Measurements from ENCODE around the gene WDR77. TPM values are rescaled to one million over a fixed set of nuclear protein-coding genes. Genes with fewer than 3 reads are reported as not detected.

The WDR77 gene
- total RNA-seq, 1 experiment from 2014 or later = 64.5 TPM

DNA sequence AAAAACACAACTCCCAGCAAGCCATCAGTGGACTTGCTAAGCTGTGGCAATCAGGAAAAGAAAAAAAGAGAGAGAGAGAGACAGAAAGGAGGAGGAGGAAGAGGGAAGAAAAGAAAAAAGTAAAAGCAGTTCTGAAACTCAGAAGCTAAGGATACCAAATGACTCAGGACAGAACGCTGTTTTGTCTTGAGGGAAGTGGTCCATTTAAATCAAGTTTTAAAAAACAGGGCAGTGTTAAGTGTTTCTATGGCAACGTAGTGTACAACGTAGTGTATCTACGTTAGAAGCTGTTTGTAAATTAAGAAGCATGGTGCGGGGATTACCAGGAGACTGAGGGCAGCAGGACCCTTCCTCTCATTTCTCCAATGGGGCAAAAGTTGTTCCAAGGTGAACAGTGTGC is 48.5 kb upstream of the WDR77 start:
- H3K4me3 Mint-ChIP-seq = no peak overlapping the region
- no peaks in the 10 kb centered on the region for H3K36me3 Mint-ChIP-seq
- ChIA-PET CTCF (interaction anchor here (2.7 to 7.6 kb wide), 2 partner anchors 10 to 16 kb away, joined by 12 to 45 read pairs; no protein-coding TSS in a partner anchor), POLR2A (no interaction called here)
- H3K4me1 Mint-ChIP-seq = peaks cover 6% of the 10 kb centered on the region
- DNase-seq (ENCODE audit: low spot score) = no peak
- TF ChIP-seq ATF3 (CRISPR knock-in tag; conservative IDR thresholded peaks at IDR 0.05) = no peak
- H3K27ac Mint-ChIP-seq = no peak overlapping the region
- peaks cover 3% of the 10 kb centered on the region; the same call in 1 of the 2 replicates for H3K27me3 Mint-ChIP-seq (ENCODE audit: low read depth)
- ATAC-seq = no peak
- peaks cover 21% of the 10 kb centered on the region for H3K9me3 Mint-ChIP-seq

DNA sequence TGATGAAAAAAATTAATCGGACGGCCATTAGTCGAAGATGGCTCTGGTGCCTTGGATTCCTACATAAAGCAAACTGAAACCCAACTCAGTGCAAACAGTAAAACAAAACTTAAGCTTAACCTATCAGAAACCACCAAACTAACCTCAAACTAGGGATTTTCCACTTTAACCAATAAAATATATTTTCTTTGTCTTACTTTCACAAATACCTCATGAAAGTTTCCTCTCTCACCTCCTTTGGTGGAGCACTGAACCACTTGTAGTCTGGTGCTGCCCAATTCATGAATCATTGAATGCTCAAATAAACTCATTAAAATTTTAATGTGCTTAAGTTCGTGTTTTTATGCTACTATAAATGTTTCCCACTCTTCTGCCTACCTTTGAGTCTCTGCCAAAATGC is 47.3 kb upstream of the WDR77 start:
- DNase-seq (ENCODE audit: low spot score) = no peak
- peaks cover 3% of the 10 kb centered on the region; the same call in 1 of the 2 replicates for H3K27me3 Mint-ChIP-seq (ENCODE audit: low read depth)
- no peak overlapping the region for H3K4me3 Mint-ChIP-seq
- TF ChIP-seq, protein P1, sequence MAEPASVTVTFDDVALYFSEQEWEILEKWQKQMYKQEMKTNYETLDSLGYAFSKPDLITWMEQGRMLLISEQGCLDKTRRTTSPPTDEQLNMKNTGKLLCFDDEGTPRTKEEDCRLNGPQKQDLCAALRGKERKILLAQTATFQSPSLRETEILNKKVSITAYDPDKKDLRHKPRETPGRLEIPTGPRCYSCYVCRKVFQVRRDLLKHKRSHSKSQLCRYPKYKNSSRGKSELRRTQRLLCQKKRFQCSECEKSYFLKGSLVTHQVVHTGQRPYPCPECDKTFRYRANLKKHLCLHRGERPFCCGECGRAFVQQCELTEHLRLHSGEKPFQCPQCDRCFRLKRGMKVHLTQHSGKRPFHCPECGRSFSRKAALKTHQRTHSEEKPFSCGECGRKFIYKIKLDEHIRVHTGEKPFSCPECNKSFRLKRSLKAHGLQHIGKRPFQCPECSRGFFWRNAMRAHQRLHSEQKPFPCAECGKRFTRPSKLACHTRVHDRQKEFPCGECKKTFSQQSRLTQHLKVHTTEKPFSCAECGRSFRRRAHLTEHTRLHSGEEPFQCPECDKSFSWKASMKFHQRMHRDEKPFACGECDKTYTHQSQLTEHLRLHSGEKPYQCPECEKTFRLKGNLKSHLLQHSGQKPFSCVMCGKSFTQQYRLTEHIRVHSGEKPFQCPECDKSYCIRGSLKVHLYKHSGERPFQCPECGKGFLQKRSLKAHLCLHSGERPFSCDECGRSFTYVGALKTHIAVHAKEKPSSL (CRISPR knock-in tag; conservative IDR thresholded peaks at IDR 0.05) = no peak
- no peak for TF ChIP-seq E2F5 (CRISPR knock-in tag; IDR thresholded peaks at IDR 0.05)
- no peak for TF ChIP-seq FOXK1 (CRISPR knock-in tag; IDR thresholded peaks at IDR 0.05)
- no peak for TF ChIP-seq MYBL2 (CRISPR knock-in tag; IDR thresholded peaks at IDR 0.05)
- no peak for TF ChIP-seq ZNF423 (CRISPR knock-in tag; IDR thresholded peaks at IDR 0.05)
- TF ChIP-seq ZNF416 (CRISPR knock-in tag; IDR thresholded peaks at IDR 0.05) = no peak
- TF ChIP-seq HMGA2 (CRISPR knock-in tag; IDR thresholded peaks at IDR 0.05) = no peak
- no peak for TF ChIP-seq ZNF263 (CRISPR knock-in tag; IDR thresholded peaks at IDR 0.05; ENCODE audit: low read depth)
- TF ChIP-seq, protein P2, sequence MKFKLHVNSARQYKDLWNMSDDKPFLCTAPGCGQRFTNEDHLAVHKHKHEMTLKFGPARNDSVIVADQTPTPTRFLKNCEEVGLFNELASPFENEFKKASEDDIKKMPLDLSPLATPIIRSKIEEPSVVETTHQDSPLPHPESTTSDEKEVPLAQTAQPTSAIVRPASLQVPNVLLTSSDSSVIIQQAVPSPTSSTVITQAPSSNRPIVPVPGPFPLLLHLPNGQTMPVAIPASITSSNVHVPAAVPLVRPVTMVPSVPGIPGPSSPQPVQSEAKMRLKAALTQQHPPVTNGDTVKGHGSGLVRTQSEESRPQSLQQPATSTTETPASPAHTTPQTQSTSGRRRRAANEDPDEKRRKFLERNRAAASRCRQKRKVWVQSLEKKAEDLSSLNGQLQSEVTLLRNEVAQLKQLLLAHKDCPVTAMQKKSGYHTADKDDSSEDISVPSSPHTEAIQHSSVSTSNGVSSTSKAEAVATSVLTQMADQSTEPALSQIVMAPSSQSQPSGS (CRISPR knock-in tag; IDR thresholded peaks at IDR 0.05; ENCODE audit: borderline replicate concordance, low read depth) = no peak
- no peak for TF ChIP-seq USF1 (CRISPR knock-in tag; IDR thresholded peaks at IDR 0.05)
- TF ChIP-seq SOX15 (CRISPR knock-in tag; IDR thresholded peaks at IDR 0.05) = no peak
- TF ChIP-seq, protein P3, sequence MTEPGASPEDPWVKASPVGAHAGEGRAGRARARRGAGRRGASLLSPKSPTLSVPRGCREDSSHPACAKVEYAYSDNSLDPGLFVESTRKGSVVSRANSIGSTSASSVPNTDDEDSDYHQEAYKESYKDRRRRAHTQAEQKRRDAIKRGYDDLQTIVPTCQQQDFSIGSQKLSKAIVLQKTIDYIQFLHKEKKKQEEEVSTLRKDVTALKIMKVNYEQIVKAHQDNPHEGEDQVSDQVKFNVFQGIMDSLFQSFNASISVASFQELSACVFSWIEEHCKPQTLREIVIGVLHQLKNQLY (CRISPR knock-in tag; IDR thresholded peaks at IDR 0.05) = no peak
- TF ChIP-seq, protein P4, sequence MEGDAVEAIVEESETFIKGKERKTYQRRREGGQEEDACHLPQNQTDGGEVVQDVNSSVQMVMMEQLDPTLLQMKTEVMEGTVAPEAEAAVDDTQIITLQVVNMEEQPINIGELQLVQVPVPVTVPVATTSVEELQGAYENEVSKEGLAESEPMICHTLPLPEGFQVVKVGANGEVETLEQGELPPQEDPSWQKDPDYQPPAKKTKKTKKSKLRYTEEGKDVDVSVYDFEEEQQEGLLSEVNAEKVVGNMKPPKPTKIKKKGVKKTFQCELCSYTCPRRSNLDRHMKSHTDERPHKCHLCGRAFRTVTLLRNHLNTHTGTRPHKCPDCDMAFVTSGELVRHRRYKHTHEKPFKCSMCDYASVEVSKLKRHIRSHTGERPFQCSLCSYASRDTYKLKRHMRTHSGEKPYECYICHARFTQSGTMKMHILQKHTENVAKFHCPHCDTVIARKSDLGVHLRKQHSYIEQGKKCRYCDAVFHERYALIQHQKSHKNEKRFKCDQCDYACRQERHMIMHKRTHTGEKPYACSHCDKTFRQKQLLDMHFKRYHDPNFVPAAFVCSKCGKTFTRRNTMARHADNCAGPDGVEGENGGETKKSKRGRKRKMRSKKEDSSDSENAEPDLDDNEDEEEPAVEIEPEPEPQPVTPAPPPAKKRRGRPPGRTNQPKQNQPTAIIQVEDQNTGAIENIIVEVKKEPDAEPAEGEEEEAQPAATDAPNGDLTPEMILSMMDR (IDR thresholded peaks at IDR 0.05) = no peak
- no peak overlapping the region for H3K27ac Mint-ChIP-seq
- ATAC-seq = no peak
- peaks cover 6% of the 10 kb centered on the region for H3K4me1 Mint-ChIP-seq
- H3K9me3 Mint-ChIP-seq = peaks cover 23% of the 10 kb centered on the region
- no peaks in the 10 kb centered on the region for H3K36me3 Mint-ChIP-seq
- CTCF ChIA-PET = interaction anchor here (2.7 to 7.6 kb wide), 2 partner anchors 12 to 14 kb away, joined by 12 to 45 read pairs; no protein-coding TSS in a partner anchor
- POLR2A ChIA-PET = no interaction called here

Data from WTC11 (cell line).